ENCODE results near the gene BBS1.
"Not testable (repeated sequence)": the region's sequence is repeated elsewhere in the genome, so short reads cannot be mapped to it uniquely, and the experiment has no call there.

Gene BBS1

GRCh38 chr11:66510271-66510989 lies at the start of gene BBS1:
Gene BBS1, plus strand, starts transcription at chr11:66510635. Its CDS starts 25 bp downstream, at chr11:66510660.
- peak; percentile 85 for DNase-seq

- no peak for DNase-seq
These were observed 48.4 kb upstream of the BBS1 start for GRCh38 chr11:66462010-66462409.

GRCh38 chr11:66462911-66463310 lies 47.5 kb upstream of the BBS1 start:
- DNase-seq = no peak

GRCh38 chr11:66464116-66464515 lies 46.3 kb upstream of the BBS1 start:
- DNase-seq = not testable (repeated sequence)

GRCh38 chr11:66464916-66465315 lies 45.5 kb upstream of the BBS1 start:
- DNase-seq = no peak

DNA sequence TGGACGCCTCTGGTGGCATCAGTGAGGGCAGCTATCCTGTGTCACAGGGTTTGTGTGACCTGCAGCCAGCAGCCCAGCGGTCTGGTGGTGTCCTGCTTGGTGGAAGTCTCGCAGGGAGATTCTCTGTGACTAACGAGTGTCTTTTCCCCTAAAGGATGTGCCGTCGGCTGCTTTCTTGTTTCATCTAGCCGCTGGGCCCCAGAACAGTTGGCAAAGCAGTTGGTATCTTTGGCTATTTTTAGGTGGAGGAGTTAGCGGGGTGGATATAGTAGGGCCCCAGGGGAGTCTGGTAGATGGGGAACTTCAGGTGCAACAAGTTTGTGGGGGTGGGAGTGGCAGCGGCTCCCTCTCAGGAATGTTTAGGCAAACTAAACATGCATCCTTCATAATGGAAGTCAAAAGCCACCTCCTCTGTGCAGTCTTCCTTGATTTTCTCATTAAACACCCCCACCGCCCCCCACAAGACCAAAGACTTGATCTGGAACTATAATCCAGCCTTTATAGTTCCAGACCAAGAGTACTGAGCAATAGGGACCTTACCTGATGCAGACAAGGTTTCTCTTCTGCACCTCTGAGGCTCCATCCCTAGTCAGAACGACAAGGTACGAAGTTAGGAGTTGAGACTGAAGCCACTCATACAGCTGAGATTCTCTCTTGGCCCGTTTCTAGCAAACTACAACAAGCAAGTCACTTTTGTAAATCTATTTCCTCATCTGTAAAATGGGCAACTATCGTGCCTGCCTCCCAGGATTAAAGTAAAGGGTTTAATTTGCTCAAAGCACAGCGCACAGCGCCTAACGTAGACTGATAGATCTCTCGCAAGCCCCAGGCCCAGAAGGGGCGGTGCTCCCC lies 44.8 kb upstream of the BBS1 start:
- DNase-seq = no peak

DNA sequence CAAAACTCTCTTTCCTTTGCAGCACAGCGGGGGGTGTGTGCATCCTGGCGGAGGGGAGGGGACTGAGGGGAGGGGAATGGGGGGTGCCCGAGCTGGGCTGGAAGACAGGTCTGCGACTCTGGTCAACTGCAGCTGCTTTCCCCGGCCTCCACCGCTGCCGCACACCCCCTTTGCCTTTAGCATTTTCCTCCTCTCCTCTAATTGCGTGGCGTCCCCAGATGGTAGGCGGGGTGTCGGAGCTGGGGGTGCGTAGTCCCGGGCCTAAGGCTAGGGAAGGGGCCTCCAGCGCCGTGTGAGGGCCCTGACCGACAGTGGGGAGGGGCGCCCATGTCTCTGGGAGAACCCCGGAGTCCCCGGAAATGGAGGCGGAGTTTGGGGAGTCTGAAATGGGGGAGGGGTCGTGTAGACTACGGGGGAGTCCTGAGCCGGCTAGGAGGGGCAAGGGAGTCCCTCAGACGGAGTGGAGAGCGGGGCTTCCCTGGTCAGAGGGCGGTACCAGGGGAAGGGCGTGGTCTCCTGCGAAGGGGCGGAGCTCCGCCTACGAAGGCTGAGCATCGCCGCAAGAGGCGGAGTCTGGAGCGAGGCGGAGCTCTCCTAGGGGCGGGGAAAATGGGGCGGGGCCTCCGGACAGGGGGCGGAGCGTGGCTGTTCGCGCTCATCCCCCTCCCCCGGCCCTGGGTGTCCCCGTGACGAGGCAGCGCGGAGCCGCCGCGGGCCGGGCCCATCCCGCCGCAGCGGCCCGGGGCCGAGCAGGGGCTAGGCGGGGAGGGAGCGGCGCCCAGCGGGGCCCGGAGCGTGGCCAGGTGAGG lies 44.0 kb upstream of the BBS1 start, which contains the start of gene PELI3:
Gene PELI3, plus strand, starts transcription at position 681 of the 809 bp plus-strand sequence. CDS start 1,224 bp downstream, outside the sequence.
- peak; percentile 79 for DNase-seq

GRCh38 chr11:66467034-66467659 lies 43.3 kb upstream of the BBS1 start:
- no peak for DNase-seq

DNA sequence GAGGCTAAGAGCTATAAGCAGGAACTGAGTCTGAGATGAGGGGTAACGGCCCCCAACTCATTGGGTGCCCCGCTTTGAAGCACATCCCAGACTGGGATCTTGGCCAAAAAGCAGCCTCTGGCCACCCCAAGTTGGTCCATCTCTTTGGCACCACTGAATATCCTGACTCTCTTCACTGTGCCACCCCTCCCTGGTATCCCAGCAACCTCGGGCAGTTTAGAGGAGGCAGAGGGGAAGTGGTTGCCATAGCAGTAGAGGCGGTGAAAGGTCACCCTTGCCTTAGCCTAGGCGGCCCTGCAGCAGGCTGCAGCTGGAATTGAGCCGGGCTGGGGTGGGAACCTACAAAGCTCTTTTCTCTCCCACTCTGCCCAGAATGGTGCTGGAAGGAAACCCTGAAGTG lies 42.7 kb upstream of the BBS1 start:
- no peak for DNase-seq

- no peak for DNase-seq
These were observed 41.7 kb upstream of the BBS1 start for GRCh38 chr11:66468691-66469090.

DNA sequence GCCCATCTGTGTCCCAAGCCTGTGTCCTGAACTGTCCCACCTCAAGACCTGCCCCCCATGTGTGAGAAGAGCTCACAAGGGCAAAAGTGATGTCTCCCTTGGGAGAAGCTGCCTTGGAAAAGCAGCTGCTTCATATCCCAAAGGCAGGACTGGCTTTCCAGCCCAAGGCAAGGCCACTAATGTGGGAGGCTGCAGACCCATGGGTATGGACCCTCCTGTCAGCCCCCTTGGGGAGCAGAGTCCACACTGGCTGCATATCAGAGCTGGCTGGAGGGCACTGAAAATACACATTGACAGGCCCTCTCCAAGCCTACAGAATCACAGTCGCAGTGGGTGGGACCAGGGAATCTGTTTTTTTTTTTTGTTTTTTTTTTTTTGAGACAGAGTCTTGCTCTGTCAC lies 41.0 kb upstream of the BBS1 start:
- no peak for DNase-seq

- DNase-seq = no peak
These were observed 40.4 kb upstream of the BBS1 start for GRCh38 chr11:66470015-66470414.

DNA sequence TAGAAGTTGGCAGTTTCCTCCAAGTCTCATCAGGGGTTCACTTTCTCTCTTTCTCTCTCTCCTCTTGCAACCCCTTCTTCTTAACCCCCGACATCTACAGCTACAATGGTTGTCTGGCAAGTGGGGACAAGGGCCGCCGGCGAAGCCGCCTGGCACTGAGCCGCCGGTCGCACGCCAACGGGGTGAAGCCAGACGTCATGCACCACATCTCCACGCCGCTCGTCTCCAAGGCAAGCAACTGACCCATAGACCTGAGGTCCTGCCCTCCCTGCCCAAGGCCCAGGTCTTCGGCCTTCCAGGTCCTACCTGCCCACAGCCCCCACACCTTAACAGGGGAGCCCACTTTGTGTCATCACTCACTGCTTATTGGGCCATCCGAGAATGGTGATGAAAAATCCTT lies 39.3 kb upstream of the BBS1 start:
- DNase-seq = no peak

DNA sequence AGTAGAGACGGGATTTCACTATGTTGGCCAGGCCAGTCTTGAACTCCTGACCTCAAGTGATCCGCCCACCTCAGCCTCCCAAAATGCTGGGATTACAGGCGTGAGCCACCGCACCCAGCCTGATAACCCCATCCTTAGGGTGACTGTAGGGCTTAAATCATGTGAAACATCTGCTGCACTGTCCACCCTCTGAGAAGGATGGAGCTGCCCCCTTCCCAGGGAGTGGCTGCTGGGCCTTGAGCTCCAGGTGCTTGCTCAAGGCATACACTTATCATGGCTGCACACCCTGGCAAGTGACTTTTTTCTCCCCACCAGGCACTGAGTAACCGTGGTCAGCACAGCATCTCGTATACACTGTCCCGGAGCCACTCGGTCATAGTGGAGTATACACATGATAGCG lies 38.4 kb upstream of the BBS1 start:
- no peak for DNase-seq

DNA sequence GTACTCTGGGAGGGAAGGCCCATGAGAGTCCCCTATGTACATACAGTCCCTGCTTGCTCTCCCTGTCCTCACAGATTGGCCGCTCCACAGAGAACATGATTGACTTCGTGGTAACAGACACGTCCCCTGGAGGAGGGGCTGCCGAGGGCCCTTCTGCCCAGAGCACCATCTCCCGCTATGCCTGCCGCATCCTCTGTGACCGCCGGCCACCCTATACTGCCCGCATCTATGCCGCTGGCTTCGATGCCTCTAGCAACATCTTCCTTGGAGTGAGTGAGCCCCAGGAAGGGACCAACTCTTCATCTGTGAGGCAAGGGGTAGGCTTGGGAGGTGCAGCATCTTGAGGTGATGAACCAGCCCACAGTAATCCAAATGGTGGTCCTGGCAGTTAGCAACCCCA lies 37.3 kb upstream of the BBS1 start:
- no peak for DNase-seq

DNA sequence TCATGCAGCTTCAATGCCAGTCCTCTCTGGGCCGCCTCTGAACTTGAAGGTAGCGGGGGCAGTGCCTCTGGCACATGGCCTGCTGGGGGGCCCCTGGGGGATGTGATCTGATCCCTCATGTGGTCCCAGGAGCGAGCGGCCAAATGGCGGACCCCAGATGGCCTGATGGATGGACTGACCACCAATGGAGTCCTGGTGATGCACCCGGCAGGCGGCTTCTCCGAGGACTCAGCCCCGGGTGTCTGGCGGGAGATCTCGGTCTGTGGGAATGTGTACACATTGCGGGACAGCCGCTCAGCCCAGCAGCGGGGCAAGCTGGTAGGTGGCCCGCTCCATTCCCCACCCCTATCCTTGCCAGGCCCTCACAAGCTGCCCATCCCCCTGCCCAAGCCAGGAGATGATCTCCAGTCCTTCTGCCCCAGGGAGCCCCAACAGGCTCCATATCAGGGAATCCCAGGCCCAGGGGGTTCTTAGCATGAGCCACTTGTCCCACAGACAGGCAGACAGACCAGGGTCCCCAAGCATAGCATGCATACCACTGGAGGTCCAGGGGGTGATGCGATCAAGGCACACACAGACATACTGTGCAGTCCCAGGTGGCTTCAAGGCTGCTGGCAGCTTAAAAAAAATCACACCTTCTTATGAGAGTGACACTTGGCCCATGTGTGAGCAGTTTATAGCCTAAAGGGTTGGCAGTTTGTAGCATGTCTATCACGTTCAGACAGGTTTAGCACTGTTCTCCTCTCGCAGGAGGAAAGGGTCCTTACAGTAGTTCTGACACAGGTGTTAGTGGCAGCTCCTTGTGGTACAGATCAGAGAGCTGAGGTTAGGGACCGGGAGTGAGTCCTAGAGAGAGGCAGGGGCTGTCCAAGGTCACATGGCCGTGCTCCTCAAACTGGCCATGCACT lies 36.6 kb upstream of the BBS1 start:
- no peak for DNase-seq

- no peak for DNase-seq
These were observed 34.9 kb upstream of the BBS1 start for GRCh38 chr11:66475349-66476172.

GRCh38 chr11:66476173-66476840 lies 34.1 kb upstream of the BBS1 start:
- no peak for DNase-seq

DNA sequence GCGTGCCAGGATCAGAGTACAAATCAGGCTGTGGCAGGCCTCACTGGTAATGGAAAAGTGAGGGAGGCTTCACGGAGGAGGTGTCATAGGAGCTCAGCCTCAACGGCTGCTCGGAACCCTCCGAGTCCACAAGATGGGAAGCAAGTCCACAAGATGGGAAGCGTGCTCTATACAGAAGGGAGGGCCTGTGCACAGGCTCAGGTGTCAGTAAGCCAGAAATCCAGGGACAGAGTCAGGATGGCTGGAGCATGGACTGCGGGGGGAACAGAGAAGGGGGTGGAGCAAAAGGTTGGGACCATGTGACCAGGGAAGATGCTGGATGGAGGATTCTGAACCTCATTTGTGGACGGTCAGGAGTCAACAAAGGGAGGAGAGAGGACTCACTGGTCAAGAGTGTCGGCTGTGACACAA lies 33.6 kb upstream of the BBS1 start:
- DNase-seq = no peak
